Neuronal stem cell (in vitro differentiated cells): ENCODE data around the gene VAMP3.

Experiments
- DNase-seq: peaks from one replicate; pipeline ENCODE4 v3.0.0-alpha.2; 2013; ENCODE audit warnings: low spot score
- H2AFZ ChIP-seq: one replicate; pipeline ENCODE4 v1.6.1; 2013; ENCODE audit warnings: mild to moderate bottlenecking, low read length, inconsistent platforms
- H2AK5ac ChIP-seq: 2 replicates; pipeline ENCODE4 v1.6.1; 2013; ENCODE audit warnings: low read depth, mild to moderate bottlenecking, inconsistent platforms, low read length, moderate library complexity, mixed read lengths
- H2BK120ac ChIP-seq: 2 replicates; pipeline ENCODE4 v1.6.1; 2013; ENCODE audit warnings: low read depth, mild to moderate bottlenecking, inconsistent platforms, low read length, moderate library complexity, mixed read lengths
- H2BK12ac ChIP-seq: one replicate; pipeline ENCODE4 v1.6.1; 2013; ENCODE audit warnings: low read length, inconsistent platforms
- H2BK15ac ChIP-seq: 2 replicates; pipeline ENCODE4 v1.6.1; 2013; ENCODE audit warnings: mild to moderate bottlenecking, low read length, inconsistent platforms, mixed read lengths
- H2BK5ac ChIP-seq: one replicate; pipeline ENCODE4 v1.6.1; 2013; ENCODE audit warnings: inconsistent platforms, mild to moderate bottlenecking, low read length, moderate library complexity
- H3K14ac ChIP-seq: one replicate; pipeline ENCODE4 v1.6.1; 2013; ENCODE audit warnings: low read length, inconsistent platforms
- H3K18ac ChIP-seq: 2 replicates; pipeline ENCODE4 v1.6.1; 2013; ENCODE audit warnings: low read length, inconsistent platforms
- H3K23ac ChIP-seq: 2 replicates; pipeline ENCODE4 v1.6.1; 2013; ENCODE audit warnings: low read depth, mild to moderate bottlenecking, mixed read lengths, low read length, inconsistent platforms; ENCODE audit not compliant: poor library complexity
- H3K27ac ChIP-seq: replicated peaks from 3 replicates; pipeline ENCODE4 v1.5.1; 2013; ENCODE audit warnings: low read length, inconsistent platforms
- H3K27me3 ChIP-seq, 3 experiments: 2 replicates each; pipeline ENCODE4 v1.6.1; 2013; ENCODE audit warnings: low read length in 3 of 3, mild to moderate bottlenecking in 2 of 3, inconsistent platforms in 1 of 3, low read depth in 1 of 3, mixed read lengths in 1 of 3, moderate library complexity in 1 of 3; ENCODE audit not compliant: control insufficient read depth in 3 of 3, insufficient read depth in 3 of 3
- H3K36me3 ChIP-seq, 2 donors: replicated peaks in 1 of 2; 2 replicates each; pipeline ENCODE4 v1.6.1; 2013; ENCODE audit warnings: low read length in 2 of 2; ENCODE audit not compliant: control insufficient read depth in 2 of 2, insufficient read depth in 2 of 2
- H3K4ac ChIP-seq: 2 replicates; pipeline ENCODE4 v1.6.1; 2013; ENCODE audit warnings: inconsistent platforms, mild to moderate bottlenecking, low read length, moderate library complexity
- H3K4me1 ChIP-seq, 2 donors: 1 replicate in 1 of 2; 2 replicates in 1 of 2; pipeline ENCODE4 v1.6.1; 2013; ENCODE audit warnings: low read length in 2 of 2, low read depth in 1 of 2; ENCODE audit not compliant: control insufficient read depth in 2 of 2, insufficient read depth in 1 of 2
- H3K4me2 ChIP-seq: one replicate; pipeline ENCODE4 v1.6.1; 2013; ENCODE audit warnings: mild to moderate bottlenecking, low read length, inconsistent platforms; ENCODE audit not compliant: insufficient read depth, poor library complexity, severe bottlenecking
- H3K4me3 ChIP-seq, 2 donors: 2 replicates each; pipeline ENCODE4 v1.5.1; 2013; ENCODE audit warnings: low read length in 2 of 2, mild to moderate bottlenecking in 2 of 2, inconsistent platforms in 1 of 2, moderate library complexity in 1 of 2
- H3K79me1 ChIP-seq: one replicate; pipeline ENCODE4 v1.6.1; 2013; ENCODE audit warnings: low read depth, mild to moderate bottlenecking, inconsistent platforms, low read length, moderate library complexity
- H3K9ac ChIP-seq: one replicate; pipeline ENCODE4 v1.6.1; 2013; ENCODE audit warnings: mild to moderate bottlenecking, low read depth, low read length, inconsistent platforms; ENCODE audit not compliant: poor library complexity
- H3K9me3 ChIP-seq, 2 donors: replicated peaks in 1 of 2; 2 replicates each; pipeline versions ENCODE3 to v1.6.1; 2013; ENCODE audit warnings: low read length in 2 of 2, mild to moderate bottlenecking in 2 of 2, inconsistent platforms in 1 of 2, low read depth in 1 of 2, mixed read lengths in 1 of 2, moderate library complexity in 1 of 2; ENCODE audit not compliant: control insufficient read depth in 2 of 2, insufficient read depth in 1 of 2
- H4K8ac ChIP-seq: one replicate; pipeline ENCODE4 v1.6.1; 2013; ENCODE audit warnings: low read depth, mild to moderate bottlenecking, inconsistent platforms, low read length, moderate library complexity
- H4K91ac ChIP-seq: one replicate; pipeline ENCODE4 v1.6.1; 2013; ENCODE audit warnings: low read length, low read depth, mild to moderate bottlenecking, inconsistent platforms; ENCODE audit not compliant: poor library complexity
- WGBS, 2 donors: extraction: QIAGEN DNeasy Blood & Tissue Kit; methylation state at CpG; one replicate each; pipeline ENCODE4 v1.1.7; 2013; ENCODE audit warnings: missing lambda C conversion rate in 2 of 2, mixed read lengths in 1 of 2; ENCODE audit not compliant: insufficient read length in 2 of 2, insufficient replicate concordance in 1 of 2; ENCODE audit errors: extremely low coverage in 2 of 2; 5-methylcytosine and 5-hydroxymethylcytosine counted together

VAMP3 gene

DNA sequence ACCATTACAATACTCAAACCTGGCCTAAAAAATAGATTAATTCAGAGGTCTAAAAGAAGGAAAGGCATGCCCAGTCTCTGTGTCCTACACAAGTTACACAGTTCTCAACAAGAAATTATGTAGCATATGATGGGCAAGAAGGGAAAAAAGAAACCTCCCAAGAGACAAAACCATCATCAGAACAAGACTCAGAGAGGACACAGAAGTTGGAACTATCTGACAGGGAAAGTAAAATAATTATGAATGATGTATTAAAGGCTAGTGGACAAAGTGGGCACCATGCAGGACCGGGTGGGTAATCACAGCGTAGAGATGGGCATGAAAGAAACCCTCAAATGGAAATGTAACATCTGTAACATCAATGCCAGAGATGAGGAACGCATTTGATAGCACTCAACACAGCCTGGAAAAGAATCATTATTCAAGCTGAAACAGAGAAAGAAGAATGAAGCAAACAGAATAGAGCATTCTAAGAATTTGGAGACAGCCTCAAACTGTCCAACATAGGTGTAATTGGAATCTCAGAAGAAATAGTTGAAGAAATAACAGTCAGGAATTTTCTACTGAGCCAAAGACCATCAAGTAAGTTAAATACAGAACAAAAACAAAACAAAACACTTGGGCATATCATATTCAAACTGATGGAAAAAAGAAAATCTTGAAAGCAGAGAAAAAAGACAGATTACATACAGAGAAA is 42.7 kb downstream of the VAMP3 start:
- H2BK12ac ChIP-seq: no peak overlapping the region
- H2BK15ac ChIP-seq: no peak overlapping the region
- H3K4me1 ChIP-seq: peaks cover 0 to 1% of the 10 kb centered on the region in 2 donors
- H3K14ac ChIP-seq: no peak overlapping the region
- WGBS, 2 donors: no CpG with 5 or more reads among the region's 3 CpGs
- no peak overlapping the region for H2BK120ac ChIP-seq
- no peak overlapping the region for H4K91ac ChIP-seq
- H2BK5ac ChIP-seq: no peak overlapping the region
- H3K9ac ChIP-seq: no peak overlapping the region
- no peak overlapping the region for H4K8ac ChIP-seq
- no peak overlapping the region for H3K4me3 ChIP-seq
- H3K27me3 ChIP-seq: no peaks in the 10 kb centered on the region
- H3K4me2 ChIP-seq: no peak overlapping the region
- no peak for DNase-seq
- no peaks in the 10 kb centered on the region for H3K79me1 ChIP-seq
- H2AFZ ChIP-seq: no peak overlapping the region
- H3K27ac ChIP-seq: no peak overlapping the region
- H3K18ac ChIP-seq: no peak overlapping the region
- H3K36me3 ChIP-seq: peaks cover 2 to 16% of the 10 kb centered on the region in 2 donors
- H2AK5ac ChIP-seq: no peak overlapping the region
- H3K23ac ChIP-seq: no peak overlapping the region
- no peak overlapping the region for H3K4ac ChIP-seq
- H3K9me3 ChIP-seq: peaks cover 10 to 18% of the 10 kb centered on the region in 2 donors

DNA sequence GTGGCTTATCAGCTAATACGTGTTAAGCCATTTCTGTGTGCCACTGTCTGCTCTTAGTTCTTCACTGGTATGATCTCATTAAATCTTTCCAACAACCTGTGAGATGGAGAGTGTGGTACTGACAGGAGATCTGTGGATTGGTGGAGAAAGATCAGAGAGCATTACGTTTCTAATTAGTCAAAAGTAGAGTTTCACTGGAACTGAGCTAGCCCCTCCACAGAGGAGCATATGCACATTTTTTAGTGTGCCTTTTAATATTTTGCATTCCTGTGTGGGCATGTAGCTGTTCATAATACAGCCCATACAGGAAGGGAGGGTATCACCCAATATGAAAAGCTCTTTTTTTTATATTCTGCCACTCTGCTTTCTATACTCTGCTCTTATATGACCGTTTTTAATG is 50.2 kb downstream of the VAMP3 start:
- H2BK12ac ChIP-seq: no peak overlapping the region
- no peak overlapping the region for H3K18ac ChIP-seq
- DNase-seq: no peak
- peaks cover 3 to 18% of the 10 kb centered on the region in 2 donors for H3K36me3 ChIP-seq
- no peak overlapping the region for H2AFZ ChIP-seq
- no CpG with 5 or more reads among the region's 3 CpGs for WGBS, 2 donors
- H3K4me3 ChIP-seq: no peak overlapping the region
- H3K9me3 ChIP-seq: no peaks in the 10 kb centered on the region
- no peaks in the 10 kb centered on the region for H3K79me1 ChIP-seq
- no peak overlapping the region for H3K23ac ChIP-seq
- H3K27me3 ChIP-seq: no peaks in the 10 kb centered on the region
- no peak overlapping the region for H2AK5ac ChIP-seq
- H2BK120ac ChIP-seq: no peak overlapping the region
- no peak overlapping the region for H2BK15ac ChIP-seq
- H3K9ac ChIP-seq: no peak overlapping the region
- no peak overlapping the region for H3K4ac ChIP-seq
- H3K14ac ChIP-seq: no peak overlapping the region
- H4K8ac ChIP-seq: no peak overlapping the region
- no peak overlapping the region for H3K27ac ChIP-seq
- H3K4me2 ChIP-seq: no peak overlapping the region
- H3K4me1 ChIP-seq: no peaks in the 10 kb centered on the region
- no peak overlapping the region for H4K91ac ChIP-seq
- H2BK5ac ChIP-seq: no peak overlapping the region

GRCh38 chr1:7824701-7825100 is 53.6 kb downstream of the VAMP3 start:
- no CpG with 5 or more reads among the region's 8 CpGs for WGBS, 2 donors
- H3K4me2 ChIP-seq: no peak overlapping the region
- no peaks in the 10 kb centered on the region for H3K79me1 ChIP-seq
- no peak overlapping the region for H4K91ac ChIP-seq
- no peak overlapping the region for H3K27ac ChIP-seq
- no peak overlapping the region for H3K14ac ChIP-seq
- no peak overlapping the region for H2BK120ac ChIP-seq
- no peak overlapping the region for H3K4ac ChIP-seq
- H3K18ac ChIP-seq: no peak overlapping the region
- H3K9ac ChIP-seq: no peak overlapping the region
- no peak overlapping the region for H3K23ac ChIP-seq
- H2AFZ ChIP-seq: no peak overlapping the region
- peaks cover 6 to 28% of the 10 kb centered on the region in 2 donors for H3K36me3 ChIP-seq
- H3K9me3 ChIP-seq: no peaks in the 10 kb centered on the region
- no peaks in the 10 kb centered on the region for H3K4me1 ChIP-seq
- no peak overlapping the region for H2AK5ac ChIP-seq
- no peaks in the 10 kb centered on the region for H3K27me3 ChIP-seq
- no peak overlapping the region for H2BK15ac ChIP-seq
- no peak for DNase-seq
- no peak overlapping the region for H2BK12ac ChIP-seq
- H4K8ac ChIP-seq: no peak overlapping the region
- no peak overlapping the region for H3K4me3 ChIP-seq
- H2BK5ac ChIP-seq: no peak overlapping the region

DNA sequence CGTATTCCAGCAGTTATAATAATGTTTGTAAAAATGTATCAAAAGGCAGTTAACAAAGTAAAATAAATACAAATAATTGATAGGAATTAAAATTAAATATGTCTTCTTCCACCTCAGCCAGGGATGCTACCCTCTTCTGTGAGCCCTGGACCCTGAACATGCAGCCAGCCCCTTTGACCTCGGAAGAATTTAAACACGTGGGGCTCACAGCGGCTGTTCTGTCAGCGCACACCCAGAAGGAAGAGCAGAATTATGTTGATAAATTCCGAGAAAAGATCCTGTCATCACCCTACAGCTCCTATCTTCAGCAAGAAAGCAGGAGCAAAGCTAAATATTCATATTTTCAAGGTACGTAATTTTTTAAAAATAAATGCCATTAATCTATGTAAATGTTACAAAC is 55.3 kb downstream of the VAMP3 start:
- H3K36me3 ChIP-seq: peaks cover 6 to 34% of the 10 kb centered on the region in 2 donors
- H3K18ac ChIP-seq: no peak overlapping the region
- no peak overlapping the region for H4K91ac ChIP-seq
- no peak overlapping the region for H2BK12ac ChIP-seq
- H3K4ac ChIP-seq: no peak overlapping the region
- no peak overlapping the region for H2AK5ac ChIP-seq
- no peak overlapping the region for H4K8ac ChIP-seq
- H3K4me1 ChIP-seq: no peaks in the 10 kb centered on the region
- WGBS, 2 donors: no CpG with 5 or more reads among the region's 7 CpGs
- no peak overlapping the region for H3K14ac ChIP-seq
- H3K27ac ChIP-seq: no peak overlapping the region
- H2BK120ac ChIP-seq: no peak overlapping the region
- no peak overlapping the region for H3K23ac ChIP-seq
- no peak overlapping the region for H3K4me2 ChIP-seq
- no peaks in the 10 kb centered on the region for H3K9me3 ChIP-seq
- no peak overlapping the region for H3K4me3 ChIP-seq
- no peak overlapping the region for H2BK5ac ChIP-seq
- no peak overlapping the region for H3K9ac ChIP-seq
- no peaks in the 10 kb centered on the region for H3K27me3 ChIP-seq
- H2AFZ ChIP-seq: no peak overlapping the region
- no peak overlapping the region for H2BK15ac ChIP-seq
- H3K79me1 ChIP-seq: no peaks in the 10 kb centered on the region
- no peak for DNase-seq
